WTC11 (cell line): ENCODE measurements around the gene IZUMO2.

Experiments
- PRRX2 ChIP-seq: fragments of 250-450 bp; sonication (Bioruptor Pico); IDR thresholded peaks from 2 replicates; pipeline ENCODE4 v1.8.0; 2021; ENCODE audit warnings: mild to moderate bottlenecking
- SP1 ChIP-seq: sonication (generic); formaldehyde crosslinking; conservative IDR thresholded peaks from 2 replicates; pipeline ENCODE4 v1.8.1; 2022; ENCODE audit warnings: missing genetic modification reagents

- no peak for TF ChIP-seq SP1 (CRISPR knock-in tag)
- TF ChIP-seq PRRX2 = no peak
Measured at GRCh38 chr19:50176775-50177174, 13.7 kb upstream of the IZUMO2 start.
